ENCODE measurements around the gene TGFB2. TPM values are rescaled to one million over a fixed set of nuclear protein-coding genes. Genes with fewer than 3 reads are reported as not detected.

Gene TGFB2
- total and polyA plus RNA-seq, 4 donors, result 0.21 to 0.75 (median 0.41) TPM

GRCh38 chr1:218424502-218424901 is 79.4 kb downstream of the TGFB2 start:
- no peaks in the 10 kb centered on the region for H3K9me3 ChIP-seq (ENCODE audit: control insufficient read depth in 4 of 4, low read length in 3 of 4)
- no peak overlapping the region for H3K4me3 ChIP-seq (ENCODE audit: low read depth in 1 of 3, low read length in 3 of 3)
- H3K27me3 ChIP-seq (ENCODE audit: control insufficient read depth in 4 of 4, insufficient read depth in 4 of 4, low read length in 3 of 4), result no peaks in the 10 kb centered on the region
- H3K9ac ChIP-seq (ENCODE audit: low read depth in 1 of 2, low read length in 2 of 2), result no peak overlapping the region
- no peaks in the 10 kb centered on the region for H3K4me1 ChIP-seq (ENCODE audit: control insufficient read depth in 4 of 4, insufficient read depth in 4 of 4, low read length in 3 of 4)
- no peaks in the 10 kb centered on the region for H3K36me3 ChIP-seq (ENCODE audit: control insufficient read depth in 4 of 4, insufficient read depth in 3 of 4, low read depth in 1 of 4, low read length in 3 of 4)
- TF ChIP-seq NR2F2 (IDR thresholded peaks at IDR 0.05) (no peak), TAF1 (conservative IDR thresholded peaks at IDR 0.05) (no peak), YY1 (IDR thresholded peaks at IDR 0.05) (no peak), RXRA (IDR thresholded peaks at IDR 0.05) (no peak), FOXA2 (IDR thresholded peaks at IDR 0.05) (no peak), GABPA (IDR thresholded peaks at IDR 0.05 in 1 of 2, conservative IDR thresholded peaks at IDR 0.05 in 1 of 2) (no peak), RAD21 (IDR thresholded peaks at IDR 0.05) (no peak)
- DNase-seq (ENCODE audit: low spot score), result no peak
- no peak overlapping the region for H3K27ac ChIP-seq (ENCODE audit: low read depth in 1 of 2, low read length in 2 of 2)

- H3K4me1 ChIP-seq (ENCODE audit: control insufficient read depth in 4 of 4, insufficient read depth in 4 of 4, low read length in 3 of 4), result no peaks in the 10 kb centered on the region
- no peak overlapping the region for H3K27ac ChIP-seq (ENCODE audit: low read depth in 1 of 2, low read length in 2 of 2)
- 70% methylated on average over 5 of the region's 5 CpGs for WGBS
- H3K9ac ChIP-seq (ENCODE audit: low read depth in 1 of 2, low read length in 2 of 2), result no peak overlapping the region
- no peak overlapping the region for H3K4me3 ChIP-seq (ENCODE audit: low read depth in 1 of 3, low read length in 3 of 3)
- no peak for DNase-seq (ENCODE audit: low spot score)
- no peaks in the 10 kb centered on the region for H3K27me3 ChIP-seq (ENCODE audit: control insufficient read depth in 4 of 4, insufficient read depth in 4 of 4, low read length in 3 of 4)
- no peaks in the 10 kb centered on the region for H3K9me3 ChIP-seq (ENCODE audit: control insufficient read depth in 4 of 4, low read length in 3 of 4)
- no peaks in the 10 kb centered on the region for H3K36me3 ChIP-seq (ENCODE audit: control insufficient read depth in 4 of 4, insufficient read depth in 3 of 4, low read depth in 1 of 4, low read length in 3 of 4)
- no peak for TF ChIP-seq ATF3 (IDR thresholded peaks at IDR 0.05)
- peak in 1 of 2 donors; percentile 9 for TF ChIP-seq JUND (IDR thresholded peaks at IDR 0.05)
These were observed 80.7 kb downstream of the TGFB2 start for GRCh38 chr1:218425647-218426342.

GRCh38 chr1:218426343-218426657 is 81.2 kb downstream of the TGFB2 start:
- DNase-seq (ENCODE audit: low spot score), result no peak
- Histone ChIP-seq H3K9ac (ENCODE audit: low read depth in 1 of 2, low read length in 2 of 2) (no peak overlapping the region), H3K36me3 (ENCODE audit: control insufficient read depth in 4 of 4, insufficient read depth in 3 of 4, low read depth in 1 of 4, low read length in 3 of 4) (no peaks in the 10 kb centered on the region), H3K27me3 (ENCODE audit: control insufficient read depth in 4 of 4, insufficient read depth in 4 of 4, low read length in 3 of 4) (no peaks in the 10 kb centered on the region), H3K4me1 (ENCODE audit: control insufficient read depth in 4 of 4, insufficient read depth in 4 of 4, low read length in 3 of 4) (no peaks in the 10 kb centered on the region), H3K9me3 (ENCODE audit: control insufficient read depth in 4 of 4, low read length in 3 of 4) (no peaks in the 10 kb centered on the region), H3K27ac (ENCODE audit: low read depth in 1 of 2, low read length in 2 of 2) (no peak overlapping the region), H3K4me3 (ENCODE audit: low read depth in 1 of 3, low read length in 3 of 3) (no peak overlapping the region)
- WGBS, result 33% methylated on average over 1 of the region's 1 CpG
- TF ChIP-seq HNF4A (conservative IDR thresholded peaks at IDR 0.05), result peak; percentile 31 to 40
- TF ChIP-seq ATF3 (IDR thresholded peaks at IDR 0.05), result no peak
- TF ChIP-seq RXRA (IDR thresholded peaks at IDR 0.05), result peak in 1 of 2 donors; percentile 23

- no peaks in the 10 kb centered on the region for H3K27me3 ChIP-seq (ENCODE audit: control insufficient read depth in 4 of 4, insufficient read depth in 4 of 4, low read length in 3 of 4)
- no peak overlapping the region for H3K4me3 ChIP-seq (ENCODE audit: low read depth in 1 of 3, low read length in 3 of 3)
- H3K9me3 ChIP-seq (ENCODE audit: control insufficient read depth in 4 of 4, low read length in 3 of 4), result no peaks in the 10 kb centered on the region
- DNase-seq (ENCODE audit: low spot score), result no peak
- H3K4me1 ChIP-seq (ENCODE audit: control insufficient read depth in 4 of 4, insufficient read depth in 4 of 4, low read length in 3 of 4), result no peaks in the 10 kb centered on the region
- no peaks in the 10 kb centered on the region for H3K36me3 ChIP-seq (ENCODE audit: control insufficient read depth in 4 of 4, insufficient read depth in 3 of 4, low read depth in 1 of 4, low read length in 3 of 4)
- H3K27ac ChIP-seq (ENCODE audit: low read depth in 1 of 2, low read length in 2 of 2), result no peak overlapping the region
- H3K9ac ChIP-seq (ENCODE audit: low read depth in 1 of 2, low read length in 2 of 2), result no peak overlapping the region
- TF ChIP-seq CTCF (IDR thresholded peaks at IDR 0.05; ENCODE audit: low read depth, low read length, missing input control) (no peak), NR2F2 (IDR thresholded peaks at IDR 0.05) (no peak), GABPA (IDR thresholded peaks at IDR 0.05 in 1 of 2, conservative IDR thresholded peaks at IDR 0.05 in 1 of 2) (no peak), FOXA1 (IDR thresholded peaks at IDR 0.05) (no peak), ATF3 (IDR thresholded peaks at IDR 0.05) (no peak), EGR1 (IDR thresholded peaks at IDR 0.05; ENCODE audit: low read depth in 2 of 2) (no peak), TAF1 (conservative IDR thresholded peaks at IDR 0.05) (no peak), YY1 (IDR thresholded peaks at IDR 0.05) (no peak), RAD21 (IDR thresholded peaks at IDR 0.05) (no peak), MAX (IDR thresholded peaks at IDR 0.05) (no peak), ZBTB33 (IDR thresholded peaks at IDR 0.05) (no peak), HNF4G (IDR thresholded peaks at IDR 0.05) (no peak)
These were observed 84.2 kb downstream of the TGFB2 start for GRCh38 chr1:218429301-218429700.

Data from liver (tissue), 9 donors.